Breast epithelium (tissue), 4 donors: ENCODE data around the gene STAT4. TPM values are rescaled to one million over a fixed set of nuclear protein-coding genes. Genes with fewer than 3 reads are reported as not detected.

Experiments used
- DNase-seq, 2 donors: peaks; one replicate each; pipeline ENCODE4 v3.0.0-alpha.2; 2019; ENCODE audit warnings: low spot score in 2 of 2
- H3K27ac ChIP-seq, 2 donors: fragments of 200-600 bp; sonication (generic) in 1 of 2; one replicate each; pipeline ENCODE4 v1.5.1; 2016 to 2019; ENCODE audit warnings: mild to moderate bottlenecking in 1 of 2
- H3K27me3 ChIP-seq, 2 donors: fragments of 200-600 bp; sonication (generic) in 1 of 2; one replicate each; pipeline versions ENCODE4 v1.5.1 to v1.6.0; 2017 to 2019; ENCODE audit warnings: control low read depth in 1 of 2, mild to moderate bottlenecking in 1 of 2
- H3K36me3 ChIP-seq: fragments of 200-600 bp; one replicate; pipeline ENCODE4 v1.5.1; 2019
- H3K4me1 ChIP-seq, 2 donors: fragments of 200-600 bp; sonication (generic); one replicate each; pipeline ENCODE4 v1.5.1; 2016 to 2019; ENCODE audit warnings: control low read depth in 1 of 2
- H3K4me3 ChIP-seq, 3 donors: fragments of 200-600 bp; sonication (generic); 1 replicate in 2 of 3; 2 replicates in 1 of 3; pipeline ENCODE4 v1.5.1; 2016 to 2019; ENCODE audit warnings: mild to moderate bottlenecking in 3 of 3, moderate library complexity in 2 of 3
- H3K9me3 ChIP-seq, 2 donors: fragments of 200-600 bp; sonication (generic) in 1 of 2; one replicate each; pipeline ENCODE4 v1.5.1; 2016 to 2019; ENCODE audit warnings: control low read depth in 1 of 2
- CTCF ChIP-seq, 3 donors: fragments of 450-650 bp; IDR thresholded peaks; one replicate each; pipeline ENCODE4 v1.5.1; 2016 to 2017; ENCODE audit warnings: antibody characterized with exemption in 3 of 3, mild to moderate bottlenecking in 3 of 3, moderate library complexity in 3 of 3
- POLR2A ChIP-seq: fragments of 450-650 bp; IDR thresholded peaks from one replicate; pipeline ENCODE4 v1.6.1; 2016; ENCODE audit warnings: antibody characterized with exemption, mild to moderate bottlenecking, moderate library complexity
- POLR2AphosphoS5 ChIP-seq, 3 donors: sonication (generic); formaldehyde crosslinking; IDR thresholded peaks; one replicate each; pipeline ENCODE4 v1.6.1; 2017; ENCODE audit warnings: antibody characterized with exemption in 3 of 3
- intact Hi-C: fragments of 100-400 bp; cut with DNase I; formaldehyde crosslinking; loops from one replicate; pipeline ENCODE4 v1.15.1; 2023; ENCODE audit warnings: low total_unique reads
- total RNA-seq, 3 donors: library from RNA; depleted of rRNA; stranded (reverse); fragments of >200 nt; gene quantifications; one replicate each; pipeline ENCODE4 v1.1.0, GENCODE V29; 2016

The STAT4 gene
- total RNA-seq, 3 donors from 2014 or later: 1.6 to 5.9 (median 3.6) TPM

GRCh38 chr2:191031256-191031655, 119.5 kb downstream of the STAT4 start:
- H3K36me3 ChIP-seq: no peaks in the 10 kb centered on the region

DNA sequence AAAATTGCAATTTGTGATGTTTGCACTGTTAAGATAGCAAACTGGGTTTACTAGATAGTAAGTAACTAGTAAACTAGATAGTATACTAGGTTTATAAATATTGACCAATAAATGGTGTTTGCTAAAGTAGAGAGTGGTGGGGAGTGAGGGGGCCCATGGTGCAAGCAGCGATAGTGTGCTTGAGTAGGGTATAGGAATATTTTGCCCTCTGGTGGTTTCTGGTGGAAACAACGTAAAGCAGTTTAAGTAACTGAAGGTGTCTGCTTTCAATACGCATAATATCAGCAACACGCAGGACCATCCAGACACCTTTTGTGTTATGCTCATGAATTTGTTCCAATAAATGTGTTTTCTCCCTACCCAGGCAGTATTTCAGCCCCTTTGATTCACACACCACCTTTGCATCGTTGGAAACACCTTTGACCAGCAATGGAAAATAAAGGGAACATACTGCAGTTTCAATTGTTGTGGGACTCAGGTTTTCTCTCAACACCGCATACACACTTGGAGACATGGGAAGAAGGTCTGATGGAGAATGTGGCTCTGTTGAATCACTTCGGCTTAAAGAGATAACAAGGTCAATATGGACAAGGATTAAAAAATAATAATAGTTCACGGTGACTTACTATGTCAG, 120.2 kb downstream of the STAT4 start:
- no peak overlapping the region for H3K27ac ChIP-seq
- no peak overlapping the region for H3K4me3 ChIP-seq
- H3K27me3 ChIP-seq: no peaks in the 10 kb centered on the region
- H3K4me1 ChIP-seq: no peaks in the 10 kb centered on the region
- no peak for DNase-seq
- no peaks in the 10 kb centered on the region for H3K36me3 ChIP-seq
- intact Hi-C loops: no loop called here
- H3K9me3 ChIP-seq: no peaks in the 10 kb centered on the region
- TF ChIP-seq POLR2A (no peak), CTCF (IDR thresholded peaks at IDR 0.05) (peak; percentile 10 to 53 (median 46))

More at GRCh38 chr2:191031256-191031655, 119.5 kb downstream of the STAT4 start:
- Histone ChIP-seq H3K4me1 (no peaks in the 10 kb centered on the region), H3K27me3 (no peaks in the 10 kb centered on the region), H3K27ac (no peak overlapping the region), H3K4me3 (no peak overlapping the region), H3K9me3 (no peaks in the 10 kb centered on the region)
- TF ChIP-seq POLR2A: no peak
- TF ChIP-seq POLR2AphosphoS5 (IDR thresholded peaks at IDR 0.05): no peak
- no peak for TF ChIP-seq CTCF (IDR thresholded peaks at IDR 0.05)
- no peak for DNase-seq
- intact Hi-C loops: no loop called here

- no peak for TF ChIP-seq POLR2A
- TF ChIP-seq CTCF (IDR thresholded peaks at IDR 0.05): no peak
- no peak for TF ChIP-seq POLR2AphosphoS5 (IDR thresholded peaks at IDR 0.05)
- intact Hi-C loops: no loop called here
- no peaks in the 10 kb centered on the region for H3K4me1 ChIP-seq
Measured at GRCh38 chr2:191029280-191029950, 121.4 kb downstream of the STAT4 start.

DNA sequence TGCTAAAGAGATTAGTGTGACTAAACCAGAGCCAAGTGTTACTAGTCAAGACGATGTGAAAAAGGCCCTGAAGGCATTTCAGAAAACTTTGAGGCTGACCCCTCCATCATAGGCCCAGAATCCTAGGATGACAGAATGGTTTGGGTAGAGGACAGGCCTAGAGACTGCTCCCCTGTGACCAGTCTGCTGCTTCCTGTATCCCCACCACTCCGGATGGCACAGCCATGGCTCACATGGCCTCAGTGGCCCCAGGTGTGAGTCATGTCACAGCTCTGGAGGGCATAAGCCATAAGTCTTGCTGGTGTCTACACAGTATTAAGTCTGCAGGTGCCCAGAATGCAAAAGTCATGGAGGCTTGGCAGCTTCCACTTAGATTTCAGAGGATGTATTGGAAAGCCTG, 124.4 kb downstream of the STAT4 start:
- Histone ChIP-seq H3K9me3 (no peaks in the 10 kb centered on the region), H3K27ac (no peak overlapping the region), H3K4me1 (peaks cover 0 to 1% of the 10 kb centered on the region in 2 donors), H3K4me3 (no peak overlapping the region), H3K36me3 (no peaks in the 10 kb centered on the region), H3K27me3 (no peaks in the 10 kb centered on the region)
- TF ChIP-seq CTCF (IDR thresholded peaks at IDR 0.05) (no peak), POLR2A (no peak), POLR2AphosphoS5 (IDR thresholded peaks at IDR 0.05) (no peak)
- intact Hi-C loops: no loop called here
- no peak for DNase-seq

More at GRCh38 chr2:191029280-191029950, 121.4 kb downstream of the STAT4 start:
- Histone ChIP-seq H3K4me3 (no peak overlapping the region), H3K9me3 (no peaks in the 10 kb centered on the region), H3K36me3 (no peaks in the 10 kb centered on the region), H3K27ac (no peak overlapping the region), H3K27me3 (no peaks in the 10 kb centered on the region)
- DNase-seq: no peak

DNA sequence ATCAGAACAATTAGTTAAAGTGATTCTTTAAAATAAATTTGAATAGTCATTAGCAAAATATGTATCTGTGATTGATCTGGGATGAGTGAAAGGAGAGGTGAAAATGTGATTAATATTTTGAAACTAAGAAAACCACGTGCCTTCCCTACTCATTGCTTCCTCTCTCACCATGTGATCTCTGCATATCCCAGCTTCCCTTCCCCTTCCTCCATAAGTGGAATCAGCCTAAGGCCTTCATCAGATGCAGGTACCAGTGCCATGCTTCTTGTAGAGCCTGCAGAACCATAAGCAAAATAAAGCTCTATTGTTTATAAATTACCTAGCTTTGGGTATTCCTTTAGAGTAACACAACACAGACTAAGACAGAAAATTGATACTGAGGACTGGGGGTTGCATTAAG, 125.7 kb downstream of the STAT4 start:
- no peaks in the 10 kb centered on the region for H3K9me3 ChIP-seq
- H3K36me3 ChIP-seq: no peaks in the 10 kb centered on the region
- peaks cover 0 to 6% of the 10 kb centered on the region in 2 donors for H3K4me1 ChIP-seq
- no peak for DNase-seq
- no peak for TF ChIP-seq POLR2AphosphoS5 (IDR thresholded peaks at IDR 0.05)
- no peak for TF ChIP-seq CTCF (IDR thresholded peaks at IDR 0.05)
- TF ChIP-seq POLR2A: no peak
- intact Hi-C loops: no loop called here
- H3K27me3 ChIP-seq: no peaks in the 10 kb centered on the region
- no peak overlapping the region for H3K4me3 ChIP-seq
- no peak overlapping the region for H3K27ac ChIP-seq
